HCT116 (cell line): Measurements from ENCODE around the gene TMEM80. TPM values are rescaled to one million over a fixed set of nuclear protein-coding genes. Genes with fewer than 3 reads are reported as not detected.
"Not testable (repeated sequence)": the region's sequence is repeated elsewhere in the genome, so short reads cannot be mapped to it uniquely, and the experiment has no call there.

Experiments used
- ATAC-seq: fragments of 200-7000 bp; cut with Tn5 transposase; 2 replicates; pipeline ENCODE4 v1.9.1; 2020; ENCODE audit warnings: mild to moderate bottlenecking, moderate library complexity
- BruUV-seq: library from RNA; stranded (reverse); fragments of 400-500 nt; replicated peaks from 2 replicates; lab custom pipeline; 2021; lab: Mats Ljungman, UMichigan
- CTCF ChIA-PET: fragments of 300-600 bp; sonication (Branson Sonifier 250); formaldehyde crosslinking; loops from one replicate; lab custom pipeline; 2021; ENCODE audit warnings: antibody characterized with exemption; lab: Charles Lee
- POLR2A ChIA-PET: fragments of 300-600, 350-600 bp; sonication (Branson Sonifier 250); formaldehyde crosslinking; loops from one replicate; lab custom pipeline; 2021; ENCODE audit warnings: antibody characterized with exemption; lab: Charles Lee
- RAD21 ChIA-PET, 2 experiments: fragments of 300-600 bp; sonication (Branson Sonifier 250); formaldehyde crosslinking; loops; one replicate each; lab custom pipeline; 2023; ENCODE audit warnings: low total read pairs in 2 of 2; ENCODE audit not compliant: uncharacterized antibody in 2 of 2, unreplicated experiment in 2 of 2, low non-redundant PET in 1 of 2; lab: Charles Lee
- DNase-seq: peaks from one replicate; pipeline ENCODE4 v3.0.0-alpha.2; 2010; ENCODE audit warnings: low read depth, low spot score
- H2AFZ ChIP-seq: fragments of 200-600 bp; shearing (Covaris generic), sonication (generic); 2 replicates; pipeline ENCODE4 v1.6.1; 2017; ENCODE audit warnings: low read depth, mixed run types, mixed read lengths, antibody characterized with exemption, low read length; ENCODE audit not compliant: poor library complexity, severe bottlenecking
- H3K27ac ChIP-seq: 2 replicates; pipeline ENCODE4 v1.5.1; 2012; ENCODE audit warnings: low read depth, low read length
- H3K27me3 ChIP-seq: fragments of 200-600 bp; sonication (generic); 2 replicates; pipeline ENCODE4 v1.6.1; 2016; ENCODE audit warnings: mixed run types, low read length, mixed read lengths; ENCODE audit not compliant: insufficient read depth
- H3K36me3 ChIP-seq, 2 experiments: fragments of 200-500 bp in 1 of 2; fragments of 200-600 bp in 1 of 2; sonication (Bioruptor generic) in 1 of 2; sonication (generic) in 1 of 2; 2 replicates each; pipeline versions ENCODE4 v1.5.1 to v1.6.1; 2014 to 2016; ENCODE audit warnings: low read length in 2 of 2, inconsistent platforms in 1 of 2, mixed read lengths in 1 of 2, mixed run types in 1 of 2; ENCODE audit not compliant: insufficient read depth in 2 of 2, control insufficient read depth in 1 of 2
- H3K4me1 ChIP-seq, 2 experiments: fragments of 200-600 bp in 1 of 2; sonication (generic) in 1 of 2; 2 replicates each; pipeline versions ENCODE4 v1.5.1 to v1.6.1; 2012 to 2017; ENCODE audit warnings: low read length in 2 of 2, inconsistent platforms in 1 of 2, mild to moderate bottlenecking in 1 of 2, mixed read lengths in 1 of 2, mixed run types in 1 of 2, moderate library complexity in 1 of 2; ENCODE audit not compliant: insufficient read depth in 2 of 2, control insufficient read depth in 1 of 2
- H3K4me2 ChIP-seq: fragments of 200-600 bp; sonication (generic); 2 replicates; pipeline ENCODE4 v1.6.1; 2017; ENCODE audit warnings: mixed run types, low read length, mixed read lengths
- H3K4me3 ChIP-seq, 2 experiments: fragments of 200-600 bp in 1 of 2; sonication (generic) in 1 of 2; replicated peaks in 1 of 2; 2 replicates each; pipeline ENCODE4 v1.5.1; 2011 to 2016; ENCODE audit warnings: low read length in 2 of 2, control low read depth in 1 of 2, low read depth in 1 of 2, mild to moderate bottlenecking in 1 of 2, mixed read lengths in 1 of 2, mixed run types in 1 of 2
- H3K79me2 ChIP-seq: fragments of 200-600 bp; sonication (generic); 2 replicates; pipeline ENCODE4 v1.6.1; 2017; ENCODE audit warnings: mild to moderate bottlenecking, mixed run types, low read length, moderate library complexity, mixed read lengths; ENCODE audit not compliant: insufficient read depth
- H3K9ac ChIP-seq: fragments of 200-600 bp; sonication (generic); 2 replicates; pipeline ENCODE4 v1.6.1; 2016; ENCODE audit warnings: low read length, mixed read lengths
- H3K9me2 ChIP-seq: fragments of 200-600 bp; sonication (generic), shearing (Covaris generic); 2 replicates; pipeline ENCODE4 v1.6.1; 2017; ENCODE audit warnings: mixed run types, mild to moderate bottlenecking, moderate library complexity; ENCODE audit not compliant: insufficient read depth
- H3K9me3 ChIP-seq, 2 experiments: fragments of 200-500 bp in 1 of 2; fragments of 200-600 bp in 1 of 2; sonication (Bioruptor generic) in 1 of 2; sonication (generic) in 1 of 2; 2 replicates each; pipeline ENCODE4 v1.6.1; 2014 to 2017; ENCODE audit warnings: low read length in 2 of 2, mixed read lengths in 2 of 2, inconsistent platforms in 1 of 2, low read depth in 1 of 2, mild to moderate bottlenecking in 1 of 2, mixed run types in 1 of 2, moderate library complexity in 1 of 2; ENCODE audit not compliant: control insufficient read depth in 1 of 2, insufficient read depth in 1 of 2
- H4K20me1 ChIP-seq: fragments of 200-600 bp; sonication (generic), shearing (Covaris generic); 2 replicates; pipeline ENCODE4 v1.6.1; 2017; ENCODE audit warnings: mixed run types, mild to moderate bottlenecking, moderate library complexity; ENCODE audit not compliant: insufficient read depth
- EGR1 ChIP-seq: IDR thresholded peaks from 2 replicates; pipeline ENCODE4 v1.6.1; 2012; ENCODE audit warnings: low read depth
- ELF1 ChIP-seq: IDR thresholded peaks from 2 replicates; pipeline ENCODE4 v1.6.1; 2012; ENCODE audit warnings: low read depth, borderline replicate concordance
- SIN3A ChIP-seq: IDR thresholded peaks from 2 replicates; pipeline ENCODE4 v1.6.1; 2012; ENCODE audit warnings: low read depth
- intact Hi-C: fragments of 100-400 bp; cut with micrococcal nuclease; formaldehyde crosslinking; loops from 2 replicates; pipeline ENCODE4 v1.10.0; 2022
- total RNA-seq: library from RNA; stranded (reverse); gene quantifications from one replicate; pipeline ENCODE4 v1.2.1, GENCODE V29; 2021; ENCODE audit not compliant: unreplicated experiment

The TMEM80 gene
- total RNA-seq, 1 experiment from 2014 or later = 18.4 TPM

GRCh38 chr11:646214-646613 lies 49.4 kb upstream of the TMEM80 start:
- H4K20me1 ChIP-seq = no peaks in the 10 kb centered on the region
- no peaks in the 10 kb centered on the region for H3K9me2 ChIP-seq
- no peaks in the 10 kb centered on the region for H3K4me1 ChIP-seq
- DNase-seq (no peak), ATAC-seq (no peak)
- H3K9ac ChIP-seq = no peak overlapping the region
- intact Hi-C loops = no loop called here
- H3K27ac ChIP-seq = no peak overlapping the region
- no peak overlapping the region for H3K4me2 ChIP-seq
- no peaks in the 10 kb centered on the region for H3K79me2 ChIP-seq
- H3K4me3 ChIP-seq = no peak overlapping the region
- TF ChIP-seq SIN3A (no peak), ELF1 (no peak)
- H3K36me3 ChIP-seq = no peaks in the 10 kb centered on the region; a peak in 1 of 4 replicates
- POLR2A ChIA-PET = no interaction called here
- no peak overlapping the region for H2AFZ ChIP-seq
- H3K27me3 ChIP-seq = no peaks in the 10 kb centered on the region
- H3K9me3 ChIP-seq = no peaks in the 10 kb centered on the region
- RAD21 ChIA-PET = no interaction called here
- CTCF ChIA-PET = no interaction called here
- BruUV-seq = no TSS peak

GRCh38 chr11:647672-648158 lies 47.9 kb upstream of the TMEM80 start:
- POLR2A ChIA-PET, H3K4me2 ChIP-seq, H4K20me1 ChIP-seq, H3K27ac ChIP-seq, CTCF ChIA-PET, BruUV-seq, H3K9me2 ChIP-seq, ATAC-seq, DNase-seq: not testable (repeated sequence)
- 0 out of 2 replicates have a peak, but pooled peaks have one; percentile 4 for TF ChIP-seq EGR1
- TF ChIP-seq, all 23 proteins: peak for 1; not testable (repeated sequence) for 22
- H3K4me3 ChIP-seq, H3K9ac ChIP-seq, H3K27me3 ChIP-seq, H3K36me3 ChIP-seq, RAD21 ChIA-PET, H3K4me1 ChIP-seq, H3K9me3 ChIP-seq, H3K79me2 ChIP-seq, intact Hi-C loops, H2AFZ ChIP-seq: not testable (repeated sequence)
